OCI-LY3 (cell line): ENCODE results near the gene GRID2.

Source experiments
- H2AFZ ChIP-seq: fragments of 200-600, 300-600 bp; shearing (Covaris generic); 2 replicates; pipeline ENCODE4 v1.6.0; 2014; ENCODE audit warnings: antibody characterized with exemption, low read depth, low read length
- H3K27ac ChIP-seq: fragments of 200-600, 300-600 bp; sonication (generic); 2 replicates; pipeline ENCODE4 v1.5.1; 2014; ENCODE audit warnings: mild to moderate bottlenecking, low read length, moderate library complexity, mixed read lengths
- H3K27me3 ChIP-seq: fragments of 200-600, 300-600 bp; sonication (generic); 2 replicates; pipeline ENCODE4 v1.6.1; 2014; ENCODE audit warnings: low read depth, low read length, mixed read lengths
- H3K36me3 ChIP-seq: fragments of 200-600, 300-600 bp; sonication (generic); replicated peaks from 2 replicates; pipeline ENCODE3; 2014; ENCODE audit warnings: low read depth, low read length, mixed read lengths
- H3K4me1 ChIP-seq: fragments of 300-600, 200-600 bp; sonication (generic); 2 replicates; pipeline ENCODE4 v1.6.1; 2014; ENCODE audit warnings: low read length, mixed read lengths
- H3K4me2 ChIP-seq: fragments of 200-600, 300-600 bp; sonication (generic); 2 replicates; pipeline ENCODE4 v1.6.1; 2014; ENCODE audit warnings: low read length, mixed read lengths
- H3K4me3 ChIP-seq: fragments of 300-600, 200-600 bp; sonication (generic); 2 replicates; pipeline ENCODE4 v1.5.1; 2014; ENCODE audit warnings: antibody characterized with exemption, mild to moderate bottlenecking, low read length, moderate library complexity
- H3K79me2 ChIP-seq: fragments of 300-600, 200-600 bp; shearing (Covaris generic); 2 replicates; pipeline ENCODE4 v1.6.1; 2014; ENCODE audit warnings: mild to moderate bottlenecking, low read length, mixed read lengths
- H3K9ac ChIP-seq: fragments of 300-600, 200-600 bp; shearing (Covaris generic); 2 replicates; pipeline ENCODE4 v1.6.0; 2014; ENCODE audit warnings: mild to moderate bottlenecking, low read length, moderate library complexity
- H3K9me3 ChIP-seq: fragments of 200-600, 300-600 bp; shearing (Covaris generic); 2 replicates; pipeline ENCODE4 v1.6.1; 2014; ENCODE audit warnings: low read length, mixed read lengths; ENCODE audit not compliant: insufficient read depth
- H4K20me1 ChIP-seq: fragments of 200-600, 300-600 bp; sonication (generic); 2 replicates; pipeline ENCODE4 v1.6.1; 2016; ENCODE audit warnings: low read length, mixed read lengths; ENCODE audit not compliant: insufficient read depth
- CTCF ChIP-seq: fragments of 200-600, 300-600 bp; sonication (generic); IDR thresholded peaks from 2 replicates; pipeline ENCODE4 v1.5.1; 2014; ENCODE audit warnings: antibody characterized with exemption, low read length, low read depth
- EZH2phosphoT487 ChIP-seq: fragments of 200-600 bp; shearing (Covaris generic); IDR thresholded peaks from 2 replicates; pipeline ENCODE4 v1.6.1; 2018; ENCODE audit warnings: antibody characterized with exemption, mixed run types, low read depth

GRID2 gene

GRCh38 chr4:92968996-92969395 lies 665.2 kb downstream of the GRID2 start:
- no peak overlapping the region for H3K27ac ChIP-seq
- no peaks in the 10 kb centered on the region for H3K9me3 ChIP-seq
- TF ChIP-seq CTCF (no peak), EZH2phosphoT487 (no peak)
- H3K36me3 ChIP-seq, result no peaks in the 10 kb centered on the region
- no peaks in the 10 kb centered on the region for H3K4me1 ChIP-seq
- H3K27me3 ChIP-seq, result no peaks in the 10 kb centered on the region
- H3K4me2 ChIP-seq, result no peak overlapping the region
- H3K79me2 ChIP-seq, result no peaks in the 10 kb centered on the region
- no peaks in the 10 kb centered on the region for H4K20me1 ChIP-seq
- H3K4me3 ChIP-seq, result no peak overlapping the region
- 0 out of 2 replicates have a peak overlapping the region, but pooled peaks have one; percentile 15 for H2AFZ ChIP-seq
- H3K9ac ChIP-seq, result no peak overlapping the region

DNA sequence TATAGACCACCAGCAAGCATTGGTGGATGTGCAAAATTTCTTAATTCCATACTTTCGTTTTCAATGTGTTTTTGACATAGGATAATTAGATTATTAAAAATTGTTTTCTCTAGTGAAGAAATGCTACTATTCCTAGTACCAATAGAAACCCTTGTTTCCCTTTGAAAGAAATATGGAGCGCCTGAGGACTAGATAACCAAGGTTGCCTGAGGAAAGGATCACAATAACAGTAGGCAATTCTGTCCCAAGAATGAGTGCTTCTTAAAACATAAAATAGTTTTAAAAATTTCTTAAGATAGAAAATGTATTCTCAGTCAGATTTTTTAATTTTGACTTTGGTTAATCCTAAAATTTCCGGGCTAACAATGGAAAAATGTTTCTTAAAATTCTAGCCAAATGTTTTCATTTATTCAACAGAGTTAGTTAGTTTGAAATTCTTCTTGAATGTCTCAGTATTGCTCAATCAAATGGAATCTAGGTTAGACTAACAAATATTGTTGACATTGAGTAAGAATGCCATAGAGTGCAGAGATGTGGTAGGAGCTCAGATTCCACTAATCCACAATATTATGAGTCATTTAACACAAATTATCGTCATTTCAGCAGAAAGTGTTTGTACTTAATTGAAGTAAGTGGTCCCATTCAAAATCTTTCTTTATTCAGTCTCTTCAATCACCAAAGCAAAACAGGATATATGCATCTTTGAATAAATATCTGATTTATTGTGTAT lies 666.0 kb downstream of the GRID2 start:
- H2AFZ ChIP-seq, result no peak overlapping the region
- H3K36me3 ChIP-seq, result no peaks in the 10 kb centered on the region
- no peaks in the 10 kb centered on the region for H3K27me3 ChIP-seq
- H3K27ac ChIP-seq, result no peak overlapping the region
- TF ChIP-seq EZH2phosphoT487 (no peak), CTCF (no peak)
- no peak overlapping the region for H3K4me2 ChIP-seq
- no peaks in the 10 kb centered on the region for H3K4me1 ChIP-seq
- no peaks in the 10 kb centered on the region for H3K9me3 ChIP-seq
- H3K79me2 ChIP-seq, result no peaks in the 10 kb centered on the region
- no peak overlapping the region for H3K9ac ChIP-seq
- no peaks in the 10 kb centered on the region for H4K20me1 ChIP-seq
- H3K4me3 ChIP-seq, result no peak overlapping the region

DNA sequence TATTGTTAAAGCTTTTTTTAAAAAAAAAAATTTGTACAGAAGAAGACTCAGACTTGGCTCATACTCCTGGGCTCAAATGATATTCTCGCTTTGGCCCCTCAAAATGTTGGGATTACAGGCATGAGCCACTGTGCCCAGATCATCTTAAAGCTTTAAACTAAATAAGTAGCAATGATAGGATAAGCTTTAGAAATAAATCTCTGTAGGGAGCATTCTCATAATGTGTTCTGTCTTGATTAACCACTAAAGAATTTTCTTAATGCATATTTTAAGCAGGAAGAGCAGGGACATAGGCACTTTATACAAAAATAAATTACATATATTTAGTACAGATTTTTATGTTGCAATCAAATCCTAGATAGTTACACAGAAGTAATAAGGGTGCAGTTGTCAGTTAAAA lies 667.2 kb downstream of the GRID2 start:
- no peaks in the 10 kb centered on the region for H3K27me3 ChIP-seq
- H3K9ac ChIP-seq, result no peak overlapping the region
- H3K4me3 ChIP-seq, result no peak overlapping the region
- no peak overlapping the region for H3K27ac ChIP-seq
- no peaks in the 10 kb centered on the region for H4K20me1 ChIP-seq
- H3K36me3 ChIP-seq, result no peaks in the 10 kb centered on the region
- TF ChIP-seq EZH2phosphoT487 (no peak), CTCF (no peak)
- no peak overlapping the region for H2AFZ ChIP-seq
- H3K9me3 ChIP-seq, result no peaks in the 10 kb centered on the region
- H3K79me2 ChIP-seq, result no peaks in the 10 kb centered on the region
- H3K4me1 ChIP-seq, result no peaks in the 10 kb centered on the region
- H3K4me2 ChIP-seq, result no peak overlapping the region

GRCh38 chr4:92988301-92988700 lies 684.5 kb downstream of the GRID2 start:
- Histone ChIP-seq H3K27me3 (no peaks in the 10 kb centered on the region), H4K20me1 (no peaks in the 10 kb centered on the region), H2AFZ (no peak overlapping the region), H3K9ac (no peak overlapping the region), H3K4me2 (no peak overlapping the region), H3K36me3 (no peaks in the 10 kb centered on the region), H3K27ac (no peak overlapping the region), H3K79me2 (no peaks in the 10 kb centered on the region), H3K9me3 (no peaks in the 10 kb centered on the region), H3K4me3 (no peak overlapping the region), H3K4me1 (no peaks in the 10 kb centered on the region)
- TF ChIP-seq EZH2phosphoT487, result no peak
- no peak for TF ChIP-seq CTCF
